ENCODE measurements around the gene TTC32.
A peak's percentile ranks its signal among the peaks of the same experiment; 100 is the strongest.
"Not testable (repeated sequence)": the region's sequence is repeated elsewhere in the genome, so short reads cannot be mapped to it uniquely, and the experiment has no call there.

TTC32 gene

DNA sequence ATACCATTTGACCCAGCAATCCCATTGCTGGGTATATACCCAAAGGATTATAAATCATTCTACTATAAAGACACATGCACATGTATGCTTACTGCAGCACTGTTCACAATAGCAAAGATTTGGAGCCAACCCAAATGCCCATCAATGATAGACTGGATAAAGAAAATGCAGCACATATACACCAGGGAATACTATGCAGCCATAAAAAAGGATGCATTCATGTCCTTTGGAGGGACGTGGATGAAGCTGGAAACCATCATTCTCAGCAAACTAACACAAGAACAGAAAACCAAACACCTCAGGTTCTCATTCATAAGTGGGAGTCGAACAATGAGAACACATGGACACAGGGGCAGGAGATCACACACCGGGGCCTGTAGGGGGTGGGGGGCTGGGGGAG is 20.4 kb upstream of the TTC32 start:
- H3K36me3 Mint-ChIP-seq (ENCODE audit: insufficient read depth); H3K9me3 Mint-ChIP-seq; ATAC-seq (replicated peaks); H3K27me3 Mint-ChIP-seq; H3K4me3 Mint-ChIP-seq; H3K27ac Mint-ChIP-seq; DNase-seq; H3K4me1 Mint-ChIP-seq (ENCODE audit: low read depth in 2 of 2): not testable (repeated sequence)

DNA sequence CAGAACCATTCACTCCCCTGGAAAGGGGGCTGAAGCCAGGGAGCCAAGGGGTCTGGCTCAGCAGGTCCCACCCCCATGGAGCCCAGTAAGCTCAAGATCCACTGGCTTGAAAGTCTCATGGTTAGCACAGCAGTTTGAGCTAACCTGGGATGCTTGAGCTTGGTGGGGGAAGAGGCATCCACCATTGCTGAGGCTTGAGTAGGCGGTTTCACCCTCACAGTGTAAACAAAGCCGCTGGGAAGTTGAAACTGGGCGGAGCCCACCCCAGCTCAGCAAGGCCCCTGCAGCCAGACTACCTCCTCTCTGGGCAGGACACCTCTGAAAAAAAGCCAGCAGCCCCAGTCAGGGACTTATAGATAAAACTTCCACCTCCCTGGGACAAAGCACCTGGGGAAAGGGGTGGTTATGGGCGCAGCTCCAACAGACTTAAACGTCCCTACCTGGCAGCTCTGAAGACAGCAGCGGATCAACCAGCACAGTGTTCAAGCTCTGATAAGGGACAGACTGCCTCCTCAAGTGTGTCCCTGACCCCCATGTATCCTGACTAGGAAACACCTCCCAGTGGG is 14.7 kb upstream of the TTC32 start:
- no peaks in the 10 kb centered on the region for H3K27me3 Mint-ChIP-seq
- ATAC-seq (replicated peaks), result no peak

DNA sequence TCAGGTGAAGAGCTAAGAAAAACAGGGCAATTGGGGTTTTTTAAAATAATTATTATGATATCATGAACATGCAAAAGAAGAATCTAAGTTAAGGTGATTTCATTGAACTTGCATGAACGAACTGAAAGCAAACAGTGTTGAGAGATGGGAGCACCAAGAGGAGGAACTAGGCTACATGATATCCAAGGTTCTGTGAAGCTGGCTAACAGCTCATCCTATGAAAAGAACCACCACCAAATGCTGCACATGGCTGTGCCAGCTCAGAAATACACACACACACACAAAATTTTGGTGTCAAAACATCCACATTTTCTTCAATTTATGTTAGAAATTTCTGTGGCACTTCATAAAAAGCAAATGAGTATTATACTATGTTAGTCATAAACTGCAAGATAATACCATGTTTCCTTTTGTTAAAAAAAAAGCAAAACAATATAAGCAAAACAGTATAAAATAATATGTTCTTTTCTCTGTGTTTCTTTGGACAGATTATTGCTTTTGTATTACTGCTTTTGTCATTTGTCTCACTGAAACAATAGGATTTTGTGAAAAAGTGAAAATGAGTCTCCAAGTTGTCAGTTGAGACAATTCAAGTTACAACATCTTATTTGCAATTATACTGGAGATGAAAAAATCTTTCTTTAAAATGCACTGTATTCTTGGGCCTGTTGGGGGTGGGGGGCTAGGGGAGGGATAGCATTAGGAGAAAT is 12.6 kb upstream of the TTC32 start:
- Mint-ChIP-seq H3K27ac (no peak overlapping the region), H3K36me3 (ENCODE audit: insufficient read depth) (no peaks in the 10 kb centered on the region), H3K4me1 (ENCODE audit: low read depth in 2 of 2) (no peaks in the 10 kb centered on the region), H3K4me3 (no peak overlapping the region), H3K9me3 (no peaks in the 10 kb centered on the region), H3K27me3 (no peaks in the 10 kb centered on the region)
- no peak for ATAC-seq (replicated peaks)
- DNase-seq, result no peak

More for the DNA sequence above, 14.7 kb upstream of the TTC32 start:
- Mint-ChIP-seq H3K27ac (no peak overlapping the region), H3K36me3 (ENCODE audit: insufficient read depth) (no peaks in the 10 kb centered on the region), H3K4me1 (ENCODE audit: low read depth in 2 of 2) (no peaks in the 10 kb centered on the region), H3K4me3 (no peak overlapping the region), H3K9me3 (no peaks in the 10 kb centered on the region)
- DNase-seq, result no peak

DNA sequence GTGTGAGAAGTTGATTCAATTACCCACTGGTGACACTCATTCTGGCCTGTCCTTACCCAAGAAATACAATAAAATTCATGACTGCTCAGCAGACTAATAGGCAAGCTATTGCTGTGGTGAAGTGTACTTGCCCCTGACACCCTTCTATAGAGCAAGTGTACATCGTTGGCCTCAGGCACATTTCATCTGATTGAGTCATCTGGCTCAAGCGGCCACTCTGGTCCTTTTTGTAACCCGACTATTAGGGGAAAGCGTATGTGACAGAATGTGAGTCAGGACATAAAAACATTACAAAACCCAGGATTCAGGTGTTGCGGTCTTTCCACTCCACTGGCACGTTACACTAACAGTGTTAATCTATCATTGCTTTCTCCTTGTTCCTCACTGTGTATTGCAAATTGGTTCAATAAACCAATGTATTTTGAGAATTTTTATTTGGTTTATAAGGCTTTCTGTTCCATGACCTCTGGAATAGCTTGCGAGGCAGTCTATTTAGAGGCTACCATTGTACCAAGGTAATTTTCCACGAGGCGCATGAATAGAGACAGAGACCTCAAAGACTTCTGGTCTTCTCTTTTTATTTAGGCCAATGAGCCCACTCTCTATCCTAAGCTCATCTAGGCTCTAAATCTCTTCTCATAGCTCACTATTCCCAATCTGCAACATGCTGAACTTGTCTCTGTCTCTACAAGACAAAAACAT is 10.2 kb upstream of the TTC32 start:
- no peak for ATAC-seq (replicated peaks)
- Mint-ChIP-seq H3K27me3 (no peaks in the 10 kb centered on the region), H3K27ac (no peak overlapping the region), H3K36me3 (ENCODE audit: insufficient read depth) (no peaks in the 10 kb centered on the region), H3K4me3 (no peak overlapping the region), H3K4me1 (ENCODE audit: low read depth in 2 of 2) (no peaks in the 10 kb centered on the region), H3K9me3 (no peaks in the 10 kb centered on the region)
- DNase-seq, result no peak

DNA sequence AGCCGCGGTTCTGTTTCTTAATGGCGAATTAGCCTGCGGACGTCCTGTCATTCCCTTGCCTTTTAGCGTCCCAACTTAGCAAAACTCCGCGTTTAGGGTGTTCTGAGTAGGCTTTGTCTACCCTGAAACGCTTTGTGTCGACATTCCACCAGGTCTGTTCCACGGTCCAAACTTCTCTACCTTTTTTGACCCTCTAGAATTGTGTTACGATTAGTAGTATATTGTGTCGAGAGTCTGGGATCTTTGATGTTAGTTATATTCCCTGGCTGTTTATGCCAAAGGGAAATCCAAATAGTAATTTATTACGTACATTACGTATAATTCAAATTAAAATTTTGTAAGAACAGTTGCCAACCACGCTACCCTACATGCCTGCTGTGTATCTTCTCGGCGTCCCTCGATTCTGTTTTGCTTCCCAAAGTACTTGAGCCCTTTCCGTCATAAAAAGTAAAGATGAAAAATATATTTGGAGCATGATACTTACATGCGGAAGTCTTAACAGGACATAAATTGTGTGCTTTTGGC is 495 bp upstream of the TTC32 start:
- ATAC-seq (replicated peaks), result peak; percentile 7

DNA sequence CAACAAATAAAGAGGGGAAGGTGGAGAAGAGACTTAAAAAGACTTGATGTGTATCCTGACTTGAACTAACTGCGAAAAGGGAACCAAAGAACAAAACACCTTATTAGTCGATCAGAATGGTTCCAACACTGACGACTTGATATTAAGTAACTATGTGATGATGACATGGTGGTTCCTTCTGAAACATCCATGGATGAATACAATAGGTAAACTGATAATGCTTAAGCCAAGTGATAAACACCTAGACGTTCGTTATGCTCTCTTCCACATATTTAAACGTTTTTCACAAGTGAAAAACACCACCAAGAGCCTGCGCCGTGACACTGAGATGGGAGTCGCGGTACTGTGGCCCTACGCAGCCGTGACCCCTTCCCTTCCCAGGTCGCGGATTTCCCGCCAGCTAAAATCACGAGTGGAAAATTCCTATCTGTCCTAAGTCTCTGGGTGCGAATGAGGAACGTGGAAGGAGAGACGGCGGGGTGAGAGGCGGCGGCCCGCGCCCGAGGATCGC is 797 bp downstream of the TTC32 start:
- peak; percentile 10 for ATAC-seq (replicated peaks)

More for the DNA sequence above, 495 bp upstream of the TTC32 start:
- Mint-ChIP-seq H3K4me1 (ENCODE audit: low read depth in 2 of 2) (peaks cover 18 to 20% of the 10 kb centered on the region in 2 donors), H3K27me3 (peaks cover 7 to 12% of the 10 kb centered on the region in 2 donors), H3K4me3 (peak overlapping the region; percentile 80 to 82), H3K36me3 (ENCODE audit: insufficient read depth) (peaks cover 29% of the 10 kb centered on the region), H3K9me3 (no peaks in the 10 kb centered on the region), H3K27ac (peak overlapping the region; percentile 87 to 99)
- DNase-seq, result no peak

DNA sequence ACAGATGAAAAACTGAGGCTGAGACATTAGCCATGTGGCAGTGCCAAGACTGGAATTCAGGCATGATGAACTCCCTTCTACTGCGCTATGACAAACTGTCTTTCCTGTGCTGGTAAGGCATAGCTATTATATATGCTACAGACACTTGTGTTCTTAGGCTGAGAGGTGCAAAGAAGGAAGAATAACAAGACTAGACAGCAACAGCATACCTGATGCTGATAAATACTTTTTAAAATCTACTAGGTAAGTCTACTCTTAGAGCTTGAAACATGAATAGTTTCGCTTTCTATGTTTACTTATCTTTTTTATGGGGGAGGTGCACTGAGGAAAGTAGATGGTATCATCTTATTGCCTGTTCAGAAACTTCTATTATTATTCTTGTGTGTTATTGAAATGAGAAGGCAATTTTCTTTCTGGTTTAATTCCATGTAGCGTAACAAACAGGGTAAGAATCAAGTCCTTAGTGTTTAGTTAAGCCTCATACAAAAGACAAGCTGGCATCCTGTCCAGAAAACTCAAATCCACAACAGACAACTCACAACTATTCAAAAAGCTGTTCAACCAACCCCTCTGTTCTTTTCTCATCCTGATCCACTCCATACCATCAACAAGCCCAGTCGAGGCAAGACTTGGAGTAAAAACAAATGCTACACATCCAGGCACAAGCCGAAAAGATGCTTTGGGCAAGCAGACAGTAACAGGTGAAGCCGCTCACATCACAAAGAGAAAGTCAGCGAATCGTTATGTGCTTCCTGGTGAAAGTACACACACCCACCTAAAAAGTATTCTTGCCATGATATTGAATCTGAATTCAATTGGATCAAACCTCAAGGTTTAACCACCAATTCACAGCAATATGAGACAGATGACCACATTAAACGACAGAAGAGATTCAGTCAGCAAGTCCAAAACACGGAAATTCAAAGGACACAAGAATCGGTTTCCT is 1.5 kb downstream of the TTC32 start:
- peak; percentile 16 to 31 (median 19) for DNase-seq
- H3K27ac Mint-ChIP-seq, result peak overlapping the region; percentile 87 to 99
- peak; percentile 23 for ATAC-seq (replicated peaks)
- H3K4me3 Mint-ChIP-seq, result peak overlapping the region; percentile 80 to 82
- H3K4me1 Mint-ChIP-seq (ENCODE audit: low read depth in 2 of 2), result peaks cover 21 to 31% of the 10 kb centered on the region in 2 donors
- peaks cover 32% of the 10 kb centered on the region for H3K36me3 Mint-ChIP-seq (ENCODE audit: insufficient read depth)
- H3K27me3 Mint-ChIP-seq, result peaks cover 7 to 12% of the 10 kb centered on the region in 2 donors
- no peaks in the 10 kb centered on the region for H3K9me3 Mint-ChIP-seq

More for the DNA sequence above, 797 bp downstream of the TTC32 start:
- H3K4me3 Mint-ChIP-seq, result peak overlapping the region; percentile 80 to 82
- H3K36me3 Mint-ChIP-seq (ENCODE audit: insufficient read depth), result peaks cover 29% of the 10 kb centered on the region
- no peak for DNase-seq
- H3K4me1 Mint-ChIP-seq (ENCODE audit: low read depth in 2 of 2), result peaks cover 18 to 27% of the 10 kb centered on the region in 2 donors
- H3K27ac Mint-ChIP-seq, result peak overlapping the region; percentile 87 to 99
- H3K27me3 Mint-ChIP-seq, result peaks cover 7 to 12% of the 10 kb centered on the region in 2 donors
- H3K9me3 Mint-ChIP-seq, result no peaks in the 10 kb centered on the region

DNA sequence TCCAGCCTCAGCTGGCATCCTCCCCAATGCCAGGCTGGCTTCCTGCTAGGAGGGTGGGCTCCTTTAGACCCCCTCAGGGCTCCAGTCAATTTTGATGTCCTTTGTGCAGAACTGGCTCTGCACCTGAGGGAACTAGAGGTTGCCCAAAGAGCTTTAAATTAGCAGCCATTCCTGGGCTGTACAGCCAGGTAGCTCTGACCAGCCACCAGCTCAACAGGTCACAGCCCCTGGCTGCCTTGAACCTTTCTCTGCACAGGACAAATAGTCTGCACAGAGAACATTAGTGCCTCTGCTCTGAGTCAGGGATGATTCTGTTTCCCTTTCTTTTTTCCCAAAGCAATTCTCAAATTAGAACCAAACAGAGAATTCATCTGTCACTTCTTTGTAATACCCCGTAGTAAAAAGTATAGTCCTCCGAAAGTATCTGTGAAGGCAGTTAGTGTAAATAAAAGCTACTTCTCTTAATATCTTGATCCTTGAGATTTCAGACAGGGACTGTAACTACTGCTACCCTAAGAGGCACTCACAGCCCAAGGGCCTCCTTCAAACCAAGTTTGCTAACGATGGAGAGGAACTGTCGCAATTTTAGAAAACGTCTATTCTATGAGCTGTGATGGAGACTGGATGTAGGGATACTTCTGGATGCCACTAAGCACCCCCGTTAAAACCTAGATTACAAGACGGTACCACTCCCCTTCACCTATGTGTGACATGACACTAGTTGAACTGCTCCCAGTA is 3.0 kb downstream of the TTC32 start:
- Mint-ChIP-seq H3K4me3 (no peak overlapping the region), H3K36me3 (ENCODE audit: insufficient read depth) (peaks cover 39% of the 10 kb centered on the region), H3K9me3 (no peaks in the 10 kb centered on the region), H3K27me3 (peaks cover 5 to 7% of the 10 kb centered on the region in 2 donors), H3K27ac (peak overlapping the region in 1 of 2 donors; percentile 46), H3K4me1 (ENCODE audit: low read depth in 2 of 2) (peaks cover 23 to 39% of the 10 kb centered on the region in 2 donors)
- no peak for DNase-seq
- ATAC-seq (replicated peaks), result no peak

DNA sequence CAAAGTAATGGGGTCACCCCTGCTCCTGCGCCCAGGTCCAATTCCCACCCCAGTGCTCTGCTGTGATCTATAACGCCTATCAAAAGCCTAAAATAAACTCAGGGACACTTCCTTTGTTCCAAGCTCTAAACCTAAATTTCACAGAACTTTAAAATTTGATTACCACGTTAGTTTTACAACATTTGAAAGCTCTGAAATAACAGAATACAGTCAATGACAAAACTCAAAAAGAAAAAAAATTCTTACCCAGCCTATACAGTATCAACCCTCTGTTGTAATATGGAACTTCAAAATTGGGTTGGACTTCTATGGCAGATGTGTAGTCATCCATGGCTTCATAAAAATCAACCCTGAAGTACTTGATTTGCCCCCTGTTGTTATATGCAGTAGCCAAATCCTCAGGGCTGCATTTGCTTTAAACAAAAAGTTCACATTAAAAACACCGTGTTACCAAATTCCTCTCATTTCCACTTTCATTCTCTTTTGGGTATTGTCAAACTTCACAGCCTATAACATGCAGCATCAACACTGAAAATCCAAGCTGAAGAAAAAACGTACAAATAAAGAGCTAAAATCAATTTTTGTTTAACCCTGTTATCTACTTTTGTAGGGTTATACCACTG is 4.0 kb downstream of the TTC32 start:
- Mint-ChIP-seq H3K4me1 (ENCODE audit: low read depth in 2 of 2) (peaks cover 23 to 45% of the 10 kb centered on the region in 2 donors), H3K27ac (peak overlapping the region; percentile 46 to 59)

DNA sequence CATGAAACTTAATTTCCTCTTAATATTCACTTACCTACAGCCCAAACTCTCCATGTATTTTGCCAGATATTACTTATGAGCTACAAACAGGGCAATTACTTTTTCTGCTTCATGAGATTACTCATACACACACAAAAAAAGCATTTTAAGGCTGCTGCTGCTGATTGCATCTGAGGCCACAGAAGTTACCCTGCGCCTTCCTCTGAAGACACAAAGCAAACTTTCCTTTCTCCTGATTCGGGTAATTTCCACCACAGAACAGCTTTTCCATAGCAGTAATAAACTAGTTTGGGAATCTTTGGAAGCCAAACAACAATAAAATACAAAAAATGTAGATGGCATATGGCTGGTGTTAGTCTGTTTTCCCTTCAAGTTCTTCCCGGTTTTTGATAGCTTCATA is 6.2 kb downstream of the TTC32 start:
- Mint-ChIP-seq H3K4me3 (peak overlapping the region in 1 of 2 donors; percentile 27), H3K9me3 (no peaks in the 10 kb centered on the region), H3K4me1 (ENCODE audit: low read depth in 2 of 2) (peaks cover 22 to 43% of the 10 kb centered on the region in 2 donors), H3K36me3 (ENCODE audit: insufficient read depth) (peaks cover 18% of the 10 kb centered on the region), H3K27ac (peak overlapping the region in 1 of 2 donors; percentile 65), H3K27me3 (no peaks in the 10 kb centered on the region)
- ATAC-seq (replicated peaks), result no peak
- DNase-seq, result no peak

More for the DNA sequence above, 4.0 kb downstream of the TTC32 start:
- H3K4me3 Mint-ChIP-seq, result peak overlapping the region in 1 of 2 donors; percentile 22
- ATAC-seq (replicated peaks) (no peak), DNase-seq (no peak)
- peaks cover 39% of the 10 kb centered on the region for H3K36me3 Mint-ChIP-seq (ENCODE audit: insufficient read depth)
- no peaks in the 10 kb centered on the region for H3K27me3 Mint-ChIP-seq
- no peaks in the 10 kb centered on the region for H3K9me3 Mint-ChIP-seq

DNA sequence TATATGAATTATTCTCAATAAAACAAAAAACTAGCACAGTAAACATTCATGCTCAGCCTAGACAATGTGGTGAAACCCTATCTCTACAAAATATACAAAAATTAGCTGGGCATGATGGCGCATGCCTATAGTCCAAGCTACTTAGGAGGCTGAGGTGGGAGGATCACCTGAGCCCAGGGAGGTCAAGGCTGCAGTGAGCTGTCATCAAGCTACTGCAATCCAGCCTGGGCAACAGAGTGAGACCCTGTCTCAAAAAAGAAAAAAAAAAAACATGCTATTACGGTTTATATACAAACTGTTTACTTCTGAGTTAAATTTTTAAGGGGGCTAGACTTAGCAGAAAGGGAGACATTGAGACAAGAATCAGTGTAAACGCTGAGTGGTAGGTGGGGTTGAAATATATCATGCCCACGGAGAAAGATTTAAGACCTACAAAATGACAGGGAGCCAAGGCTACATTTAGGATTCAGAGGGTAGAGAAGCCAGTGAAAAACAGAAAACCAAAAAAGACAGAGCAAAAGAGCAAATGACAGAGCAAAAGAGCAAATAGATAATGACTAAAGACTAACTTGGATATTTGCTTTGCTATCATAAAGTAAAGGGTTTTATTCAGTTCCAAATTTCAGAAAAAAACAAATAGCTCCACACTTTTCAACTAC is 7.5 kb downstream of the TTC32 start:
- ATAC-seq (replicated peaks), result no peak
- DNase-seq, result no peak
- H3K4me1 Mint-ChIP-seq (ENCODE audit: low read depth in 2 of 2), result peaks cover 19 to 43% of the 10 kb centered on the region in 2 donors
- H3K4me3 Mint-ChIP-seq, result no peak overlapping the region
- no peaks in the 10 kb centered on the region for H3K9me3 Mint-ChIP-seq
- H3K36me3 Mint-ChIP-seq (ENCODE audit: insufficient read depth), result peaks cover 10% of the 10 kb centered on the region
- H3K27ac Mint-ChIP-seq, result peak overlapping the region in 1 of 2 donors; percentile 71
- no peaks in the 10 kb centered on the region for H3K27me3 Mint-ChIP-seq

Data from effector memory CD8-positive, alpha-beta T cell (primary cell).